PC-3 (cell line): ENCODE data around the gene RPL6. TPM values are rescaled to one million over a fixed set of nuclear protein-coding genes. Genes with fewer than 3 reads are reported as not detected.

Source experiments
- ATAC-seq: fragments of 200-7000 bp; cut with Tn5 transposase; 2 replicates; pipeline ENCODE4 v1.9.1; 2020; ENCODE audit warnings: mild to moderate bottlenecking, moderate library complexity
- BruUV-seq: library from RNA; stranded (reverse); fragments of 400-500 nt; replicated peaks from 2 replicates; lab custom pipeline; 2021; lab: Mats Ljungman, UMichigan
- CTCF ChIA-PET: fragments of 300-600 bp; sonication (Branson Sonifier 250); formaldehyde crosslinking; loops from one replicate; lab custom pipeline; 2022; ENCODE audit warnings: antibody characterized with exemption; lab: Charles Lee
- POLR2A ChIA-PET: fragments of 300-600 bp; sonication (Branson Sonifier 250); formaldehyde crosslinking; loops from one replicate; lab custom pipeline; 2022; ENCODE audit warnings: antibody characterized with exemption; ENCODE audit not compliant: unreplicated experiment; lab: Charles Lee
- DNase-seq: peaks from one replicate; pipeline ENCODE4 v3.0.0-alpha.2; 2015
- H2AFZ ChIP-seq: fragments of 300-600 bp; sonication (generic); 2 replicates; pipeline ENCODE4 v1.6.0; 2016; ENCODE audit warnings: antibody characterized with exemption, low read length
- H3F3A ChIP-seq: fragments of 300-600 bp; sonication (generic); one replicate; pipeline ENCODE4 v1.6.0; 2017; ENCODE audit warnings: antibody characterized with exemption, low read length, control low read depth, mild to moderate bottlenecking; ENCODE audit not compliant: unreplicated experiment
- H3K27ac ChIP-seq: fragments of 300-600 bp; sonication (generic); 2 replicates; pipeline ENCODE4 v1.5.1; 2016; ENCODE audit warnings: mild to moderate bottlenecking, low read length
- H3K27me3 ChIP-seq: fragments of 300-600 bp; sonication (generic); 2 replicates; pipeline ENCODE4 v1.6.1; 2016; ENCODE audit warnings: low read length, mixed read lengths
- H3K36me3 ChIP-seq: fragments of 300-600 bp; sonication (generic); 2 replicates; pipeline ENCODE4 v1.6.1; 2016; ENCODE audit warnings: low read depth, mixed run types, low read length, mixed read lengths
- H3K4me1 ChIP-seq: fragments of 300-600 bp; sonication (generic); 2 replicates; pipeline ENCODE4 v1.5.1; 2016; ENCODE audit warnings: low read length; ENCODE audit not compliant: insufficient read depth
- H3K4me2 ChIP-seq: fragments of 300-600 bp; sonication (generic); 2 replicates; pipeline ENCODE4 v1.6.0; 2016; ENCODE audit warnings: low read length
- H3K4me3 ChIP-seq: fragments of 300-600 bp; sonication (generic); 2 replicates; pipeline ENCODE4 v1.5.1; 2016; ENCODE audit warnings: mild to moderate bottlenecking, low read length, mixed read lengths
- H3K79me2 ChIP-seq: fragments of 300-600 bp; sonication (generic); 2 replicates; pipeline ENCODE4 v1.6.1; 2017; ENCODE audit warnings: low read length, mixed read lengths
- H3K9ac ChIP-seq: fragments of 300-600 bp; sonication (generic); 2 replicates; pipeline ENCODE4 v1.6.0; 2016; ENCODE audit warnings: mild to moderate bottlenecking, low read length
- H3K9me2 ChIP-seq: fragments of 300-600 bp; sonication (generic); replicated peaks from 2 replicates; pipeline ENCODE4 v1.6.1; 2016; ENCODE audit warnings: mixed run types, low read length, mixed read lengths
- H3K9me3 ChIP-seq: fragments of 300-600 bp; sonication (generic); 2 replicates; pipeline ENCODE4 v1.6.1; 2016; ENCODE audit warnings: low read length, mixed read lengths
- H4K20me1 ChIP-seq: fragments of 300-600 bp; sonication (generic); 2 replicates; pipeline ENCODE4 v1.6.1; 2016; ENCODE audit warnings: low read length, mixed read lengths
- EZH2 ChIP-seq: fragments of 300-600 bp; sonication (generic); IDR thresholded peaks from one replicate; pipeline ENCODE4 v1.6.1; 2017; ENCODE audit warnings: antibody characterized with exemption, mild to moderate bottlenecking, low read length; ENCODE audit not compliant: unreplicated experiment
- EZH2phosphoT487 ChIP-seq: fragments of 300-600 bp; sonication (generic); IDR thresholded peaks from 2 replicates; pipeline ENCODE4 v1.6.1; 2018; ENCODE audit warnings: mild to moderate bottlenecking, antibody characterized with exemption, low read length, borderline replicate concordance
- intact Hi-C: fragments of 100-400 bp; cut with micrococcal nuclease; formaldehyde crosslinking; loops from 2 replicates; pipeline ENCODE4 v1.9.0; 2023
- total RNA-seq: library from RNA; depleted of rRNA; stranded (reverse); fragments of >200 nt; gene quantifications from 2 replicates; pipeline ENCODE4 v1.2.3, GENCODE V29; 2014
- TF ChIP-seq, protein P1 (sequence below): fragments of 300-600 bp; sonication (generic); conservative IDR thresholded peaks from 2 replicates; pipeline ENCODE4 v1.5.1; 2017; ENCODE audit warnings: antibody characterized with exemption, low read depth, mild to moderate bottlenecking, low read length

Gene RPL6
- total RNA-seq, 1 experiment from 2014 or later = 1,509 TPM

GRCh38 chr12:112380663-112381405, 28.6 kb downstream of the RPL6 start:
- peak overlapping the region; percentile 90 for H3K4me3 ChIP-seq
- H3K9me2 ChIP-seq = no peaks in the 10 kb centered on the region
- ChIA-PET POLR2A (no interaction called here), CTCF (no interaction called here)
- peak overlapping the region; percentile 81 for H3K9ac ChIP-seq
- no TSS peak for BruUV-seq
- TF ChIP-seq EZH2phosphoT487 (no peak), EZH2 (no peak)
- TF ChIP-seq, protein P1, sequence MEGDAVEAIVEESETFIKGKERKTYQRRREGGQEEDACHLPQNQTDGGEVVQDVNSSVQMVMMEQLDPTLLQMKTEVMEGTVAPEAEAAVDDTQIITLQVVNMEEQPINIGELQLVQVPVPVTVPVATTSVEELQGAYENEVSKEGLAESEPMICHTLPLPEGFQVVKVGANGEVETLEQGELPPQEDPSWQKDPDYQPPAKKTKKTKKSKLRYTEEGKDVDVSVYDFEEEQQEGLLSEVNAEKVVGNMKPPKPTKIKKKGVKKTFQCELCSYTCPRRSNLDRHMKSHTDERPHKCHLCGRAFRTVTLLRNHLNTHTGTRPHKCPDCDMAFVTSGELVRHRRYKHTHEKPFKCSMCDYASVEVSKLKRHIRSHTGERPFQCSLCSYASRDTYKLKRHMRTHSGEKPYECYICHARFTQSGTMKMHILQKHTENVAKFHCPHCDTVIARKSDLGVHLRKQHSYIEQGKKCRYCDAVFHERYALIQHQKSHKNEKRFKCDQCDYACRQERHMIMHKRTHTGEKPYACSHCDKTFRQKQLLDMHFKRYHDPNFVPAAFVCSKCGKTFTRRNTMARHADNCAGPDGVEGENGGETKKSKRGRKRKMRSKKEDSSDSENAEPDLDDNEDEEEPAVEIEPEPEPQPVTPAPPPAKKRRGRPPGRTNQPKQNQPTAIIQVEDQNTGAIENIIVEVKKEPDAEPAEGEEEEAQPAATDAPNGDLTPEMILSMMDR = no peak
- H3K9me3 ChIP-seq = no peaks in the 10 kb centered on the region
- H3K4me1 ChIP-seq = peaks cover 17% of the 10 kb centered on the region
- ATAC-seq = peak; percentile 17
- H3F3A ChIP-seq = no peaks in the 10 kb centered on the region
- peaks cover 61% of the 10 kb centered on the region for H3K79me2 ChIP-seq
- no peaks in the 10 kb centered on the region for H4K20me1 ChIP-seq
- peak; percentile 38 for DNase-seq
- no peaks in the 10 kb centered on the region for H3K36me3 ChIP-seq
- no peaks in the 10 kb centered on the region for H3K27me3 ChIP-seq
- no peak overlapping the region for H3K27ac ChIP-seq
- H3K4me2 ChIP-seq = peak overlapping the region; percentile 96
- peak overlapping the region; percentile 99 for H2AFZ ChIP-seq
- intact Hi-C loops = loop anchor here (10.0 kb wide), 1 partner anchor 366 kb away; the partner anchor contains the start of genes ERP29 and TMEM116

- no peaks in the 10 kb centered on the region for H4K20me1 ChIP-seq
- H2AFZ ChIP-seq = no peak overlapping the region
- H3K9me2 ChIP-seq = no peaks in the 10 kb centered on the region
- ATAC-seq = peak; percentile 84
- no peak overlapping the region for H3K27ac ChIP-seq
- H3K9ac ChIP-seq = no peak overlapping the region
- TF ChIP-seq EZH2phosphoT487 = no peak
- TF ChIP-seq EZH2 = no peak
- TF ChIP-seq, protein P1 = no peak
- H3K4me1 ChIP-seq = peaks cover 5% of the 10 kb centered on the region
- peaks cover 4% of the 10 kb centered on the region for H3F3A ChIP-seq
- H3K79me2 ChIP-seq = peaks cover 98% of the 10 kb centered on the region
- BruUV-seq = no TSS peak
- H3K36me3 ChIP-seq = peaks cover 10% of the 10 kb centered on the region; the same call in 1 of the 2 replicates
- H3K4me2 ChIP-seq = no peak overlapping the region
- intact Hi-C loops = no loop called here
- H3K9me3 ChIP-seq = peaks cover 9% of the 10 kb centered on the region; the same call in 1 of the 2 replicates
- H3K27me3 ChIP-seq = no peaks in the 10 kb centered on the region
- ChIA-PET CTCF (interaction anchor here (1.2 kb wide), 1 partner anchor 12 kb away, joined by 3 read pairs; no protein-coding TSS in a partner anchor), POLR2A (no interaction called here)
- H3K4me3 ChIP-seq = no peak overlapping the region
- peak; percentile 87 for DNase-seq
These were observed 34.3 kb downstream of the RPL6 start for GRCh38 chr12:112375105-112375504.
